HL-60/S4 treated with retinoic acid at 250 ng/mL for 4 days and 3 days (cell line): Measurements from ENCODE around the gene FOXL1.
"Not testable (repeated sequence)": the region's sequence is repeated elsewhere in the genome, so short reads cannot be mapped to it uniquely, and the experiment has no call there.

Experiments
- in situ Hi-C: fragments of 300-500 bp; cut with MboI; formaldehyde crosslinking; loops from 2 replicates; pipeline ENCODE4 v1.7.0; 2022; ENCODE audit warnings: low sequenced_read_pairs

Gene FOXL1

DNA sequence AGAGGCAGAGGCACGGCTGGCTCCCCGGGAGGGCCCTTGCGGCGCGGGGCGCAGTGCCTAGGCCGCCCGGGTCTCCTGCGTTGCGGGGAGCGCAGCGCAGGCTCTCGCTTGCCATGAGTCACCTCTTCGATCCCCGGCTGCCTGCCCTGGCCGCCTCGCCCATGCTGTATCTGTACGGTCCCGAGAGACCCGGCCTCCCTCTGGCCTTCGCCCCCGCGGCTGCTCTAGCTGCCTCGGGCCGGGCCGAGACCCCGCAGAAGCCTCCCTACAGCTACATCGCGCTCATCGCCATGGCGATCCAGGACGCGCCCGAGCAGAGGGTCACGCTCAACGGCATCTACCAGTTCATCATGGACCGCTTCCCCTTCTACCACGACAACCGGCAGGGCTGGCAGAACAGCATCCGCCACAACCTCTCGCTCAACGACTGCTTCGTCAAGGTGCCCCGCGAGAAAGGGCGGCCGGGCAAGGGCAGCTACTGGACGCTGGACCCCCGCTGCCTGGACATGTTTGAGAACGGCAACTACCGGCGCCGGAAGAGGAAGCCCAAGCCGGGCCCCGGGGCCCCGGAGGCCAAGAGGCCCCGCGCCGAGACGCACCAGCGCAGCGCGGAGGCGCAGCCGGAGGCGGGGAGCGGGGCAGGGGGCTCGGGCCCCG lies 390 bp downstream of the FOXL1 start:
- in situ Hi-C loops, result no loop called here

DNA sequence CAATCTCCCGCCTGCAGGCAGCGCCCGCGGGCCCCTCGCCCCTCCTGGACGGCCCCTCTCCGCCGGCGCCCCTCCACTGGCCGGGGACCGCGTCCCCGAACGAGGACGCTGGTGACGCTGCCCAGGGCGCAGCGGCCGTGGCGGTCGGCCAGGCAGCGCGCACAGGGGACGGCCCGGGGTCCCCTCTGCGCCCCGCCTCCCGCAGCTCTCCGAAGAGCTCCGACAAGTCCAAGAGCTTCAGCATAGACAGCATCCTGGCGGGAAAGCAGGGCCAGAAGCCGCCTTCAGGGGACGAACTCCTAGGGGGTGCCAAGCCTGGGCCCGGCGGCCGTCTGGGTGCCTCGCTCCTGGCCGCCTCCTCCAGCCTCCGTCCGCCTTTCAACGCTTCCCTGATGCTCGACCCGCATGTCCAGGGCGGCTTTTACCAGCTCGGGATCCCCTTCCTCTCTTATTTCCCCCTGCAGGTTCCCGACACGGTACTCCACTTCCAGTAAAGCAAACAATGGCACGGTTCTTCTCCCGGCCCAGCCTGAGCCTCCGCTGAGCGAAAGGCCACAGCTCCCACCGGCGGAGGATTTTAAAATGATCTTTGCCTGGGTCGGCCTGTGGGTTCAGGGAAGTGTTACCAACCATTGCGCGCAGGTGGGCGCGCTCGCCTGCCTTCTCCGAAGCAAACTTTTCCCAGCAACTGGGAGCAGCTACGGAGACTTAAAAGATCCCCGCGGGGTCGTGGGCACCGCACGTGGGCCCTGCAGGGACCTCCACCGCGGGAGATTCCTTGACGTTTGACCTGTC lies 1.1 kb downstream of the FOXL1 start:
- in situ Hi-C loops, result no loop called here

DNA sequence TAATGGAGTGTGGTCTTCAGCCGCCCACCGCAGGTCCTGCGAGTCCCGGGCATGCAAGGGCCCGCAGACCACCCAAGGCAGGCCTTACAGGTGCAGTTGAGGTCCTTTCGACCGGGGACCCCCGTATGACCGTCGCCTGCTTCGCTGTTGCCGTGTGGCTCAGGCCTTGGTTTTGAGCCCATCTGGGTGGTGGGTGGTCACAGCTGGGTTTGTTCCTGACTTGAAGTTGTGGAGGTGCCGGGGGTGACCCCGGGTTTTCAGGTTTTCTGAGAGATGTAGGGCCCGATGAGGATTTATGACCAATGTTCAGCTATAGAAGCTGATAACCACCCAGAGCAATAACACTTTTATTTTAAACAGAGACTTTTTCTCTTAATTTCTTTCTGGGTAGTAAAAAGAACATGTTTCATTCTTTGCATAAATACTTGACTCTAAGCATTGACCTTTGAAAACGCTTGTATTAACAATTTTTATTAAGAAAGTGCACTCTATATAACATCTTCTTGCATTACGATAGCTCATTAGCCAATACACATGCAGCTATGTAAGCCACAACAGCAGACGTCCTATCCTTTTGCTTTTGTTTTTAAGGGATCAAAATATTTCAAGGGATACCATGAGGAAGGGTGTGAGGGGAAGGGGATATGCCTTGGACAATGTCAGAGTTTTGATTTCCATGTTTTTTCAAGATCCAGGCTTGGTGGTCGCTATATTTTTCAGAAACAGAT lies 1.9 kb downstream of the FOXL1 start:
- in situ Hi-C loops, result no loop called here

DNA sequence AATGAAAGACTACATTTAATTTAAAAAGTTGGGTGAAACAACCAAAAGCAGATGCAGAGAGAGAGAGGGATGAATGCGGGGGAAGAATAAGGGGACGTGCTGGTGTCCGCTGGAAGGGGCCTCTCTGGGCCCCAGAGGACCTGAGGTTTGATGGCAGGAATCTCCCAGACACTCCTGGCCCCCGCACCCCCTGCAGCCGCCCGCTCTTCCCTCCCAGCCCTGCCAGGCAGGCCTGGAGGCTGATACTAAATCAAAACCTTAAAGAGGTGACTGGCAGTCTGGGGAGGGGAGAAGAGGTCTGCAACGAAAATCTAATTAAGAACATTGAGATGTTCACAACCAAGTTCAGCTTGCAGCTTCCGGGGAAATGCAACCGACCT lies 2.4 kb downstream of the FOXL1 start:
- in situ Hi-C loops, result no loop called here

DNA sequence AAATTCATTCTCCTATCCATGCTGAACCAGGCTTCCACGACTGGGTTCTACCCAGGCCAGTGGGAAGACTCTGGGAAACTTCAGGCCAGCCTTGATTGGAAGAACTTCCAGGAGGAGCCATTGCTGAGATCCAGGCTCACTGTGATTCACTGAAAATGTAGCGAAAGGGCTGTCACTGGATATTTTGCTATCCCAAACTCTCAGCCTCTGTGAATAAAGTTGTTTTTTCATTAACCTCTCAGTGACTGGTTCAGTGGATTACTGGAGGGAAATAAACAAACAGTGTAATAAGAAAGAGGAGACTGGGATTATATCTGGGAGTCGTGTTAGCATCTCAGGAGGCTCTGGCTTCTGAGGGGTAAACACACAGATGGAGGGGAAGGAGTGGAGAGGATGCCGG lies 3.1 kb downstream of the FOXL1 start:
- in situ Hi-C loops, result no loop called here

DNA sequence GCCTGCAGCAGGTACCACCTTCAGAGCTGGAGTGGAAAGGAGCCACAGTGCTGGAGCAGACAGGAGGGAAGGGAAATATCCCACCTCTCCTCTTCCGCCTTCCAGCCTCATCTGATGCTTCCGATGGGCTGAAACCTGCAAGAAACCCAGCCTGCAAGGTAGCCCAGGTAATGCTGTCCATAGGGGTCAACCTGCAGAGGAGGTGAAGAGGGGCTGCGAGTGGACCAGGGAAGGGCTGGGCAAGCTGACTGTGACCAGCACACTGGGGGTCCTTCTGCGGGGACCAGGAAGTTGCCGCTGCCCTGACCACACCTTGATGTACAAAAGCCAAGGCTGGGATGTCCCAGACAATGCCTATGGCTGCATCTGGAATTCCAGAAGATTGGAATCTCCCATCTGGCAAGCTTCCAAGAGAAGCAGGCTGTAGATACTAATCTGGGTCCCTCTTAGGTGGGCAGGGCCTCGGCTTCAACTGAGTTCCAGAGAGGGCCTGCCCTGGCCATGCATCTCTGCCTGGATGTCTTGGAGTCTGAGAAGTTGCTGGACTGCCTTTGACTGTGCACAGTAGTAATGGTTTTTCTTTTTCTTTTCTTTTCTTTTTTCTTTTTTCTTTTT lies 5.8 kb downstream of the FOXL1 start:
- in situ Hi-C loops, result no loop called here

DNA sequence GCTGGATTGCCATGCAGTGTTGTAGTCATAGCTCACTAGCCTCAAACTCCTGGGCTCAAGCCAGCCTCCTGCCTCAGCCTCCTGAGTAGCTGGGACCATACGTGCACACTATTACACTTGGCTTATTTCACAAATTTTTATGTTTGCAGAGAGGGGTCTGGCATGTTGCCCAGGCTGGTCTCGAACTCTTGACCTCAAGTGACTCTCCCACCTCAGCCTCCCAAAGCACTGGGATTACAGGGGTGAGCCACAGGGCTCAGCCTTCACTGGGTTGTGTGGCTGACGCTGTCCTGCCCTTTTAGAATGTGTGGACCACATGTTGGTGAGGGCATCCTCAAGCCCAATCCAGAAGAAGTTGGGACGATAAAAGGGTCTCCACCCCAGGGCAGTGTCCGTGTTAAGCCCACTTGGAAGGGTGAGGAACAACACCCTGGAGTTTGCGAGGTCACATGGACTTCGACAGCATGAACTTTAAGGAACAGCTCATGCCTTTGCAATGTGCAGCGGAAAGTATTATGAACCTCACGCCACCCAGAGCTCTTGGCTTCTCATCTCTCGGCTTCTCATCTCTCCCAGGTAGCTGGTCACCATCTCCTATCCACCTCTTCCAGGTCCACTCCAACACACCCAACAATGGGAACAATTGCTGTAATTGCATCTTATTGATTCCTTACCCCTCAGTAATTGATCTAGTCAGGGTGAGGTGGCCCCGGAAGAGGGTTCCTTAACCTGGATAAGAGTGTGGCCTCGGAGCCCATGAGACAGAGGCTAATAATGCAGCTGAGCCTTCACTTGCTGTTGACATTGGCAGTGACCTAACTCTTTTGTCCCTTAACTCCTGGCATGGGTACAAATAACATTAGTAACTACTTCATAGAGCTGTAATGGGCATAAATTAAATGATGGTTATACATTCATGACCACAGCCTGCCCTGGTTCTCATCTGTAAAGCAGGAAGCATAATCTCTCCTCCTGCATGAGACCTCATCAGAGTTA lies 6.7 kb downstream of the FOXL1 start:
- in situ Hi-C loops, result no loop called here

DNA sequence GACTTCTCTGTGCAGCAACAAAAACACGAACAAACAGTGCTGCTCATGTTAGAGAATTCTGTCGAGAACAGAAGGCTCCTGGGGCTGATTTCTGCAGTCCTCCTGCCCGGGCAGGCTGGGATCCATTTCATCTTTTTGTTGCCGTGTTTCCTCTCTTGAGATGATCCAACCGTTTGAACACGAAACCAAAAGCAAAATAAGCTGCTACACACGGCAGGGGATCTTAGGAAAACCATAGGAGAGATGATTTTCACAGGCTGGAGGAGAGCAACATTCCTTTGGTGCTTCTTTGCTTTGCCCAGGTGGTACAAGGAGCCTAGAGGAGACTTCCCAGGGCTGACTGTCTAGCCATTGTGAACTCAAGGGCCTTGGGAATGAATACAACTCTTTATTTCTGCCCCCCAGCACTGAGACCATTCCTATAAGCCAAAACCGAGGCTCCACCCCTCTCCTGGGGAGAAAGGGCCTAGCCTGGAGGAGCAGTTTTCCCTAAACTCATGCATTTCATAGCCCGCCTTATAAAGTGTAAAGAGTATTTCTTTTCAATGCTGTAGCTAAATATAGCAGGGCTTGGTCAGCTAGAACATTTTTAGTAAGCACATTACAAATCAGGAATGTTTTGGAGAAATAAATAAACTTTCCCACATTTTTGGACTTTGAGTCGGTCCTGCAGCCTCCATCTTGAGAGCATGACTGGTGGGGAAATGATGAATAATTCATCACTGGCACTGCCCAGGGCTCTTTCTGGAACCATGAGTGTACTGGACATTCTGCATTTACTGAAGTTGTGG lies 7.7 kb downstream of the FOXL1 start:
- in situ Hi-C loops, result no loop called here

DNA sequence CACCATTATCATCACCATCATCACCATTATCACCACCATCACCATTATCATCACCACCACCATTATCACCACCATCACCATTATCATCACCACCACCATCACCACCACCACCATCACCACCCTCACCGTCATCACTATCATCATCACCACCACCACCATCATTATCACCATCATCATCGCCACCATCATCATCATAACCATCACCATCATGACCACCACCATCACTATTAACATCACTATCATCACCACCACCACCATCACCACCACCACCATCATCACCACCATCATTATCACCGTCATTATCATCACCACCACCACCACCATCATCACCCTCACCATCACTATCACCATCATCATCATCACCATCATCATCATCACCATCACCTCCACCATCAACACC lies 9.1 kb downstream of the FOXL1 start:
- in situ Hi-C loops, result no loop called here

DNA sequence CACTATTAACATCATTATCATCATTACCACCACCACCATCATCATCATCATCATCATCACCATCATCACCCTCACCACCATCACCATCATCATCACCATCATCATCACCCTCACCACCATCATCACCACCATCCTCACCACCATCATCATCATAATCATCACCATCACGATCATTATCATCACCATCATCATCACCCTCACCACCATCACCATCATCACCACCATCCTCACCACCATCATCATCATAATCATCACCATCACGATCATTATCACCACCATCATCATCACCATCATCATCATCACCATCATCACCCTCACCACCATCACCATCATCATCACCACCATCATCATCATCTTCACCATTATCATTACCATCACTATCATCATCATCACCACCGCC lies 9.6 kb downstream of the FOXL1 start:
- in situ Hi-C loops, result not testable (repeated sequence)

DNA sequence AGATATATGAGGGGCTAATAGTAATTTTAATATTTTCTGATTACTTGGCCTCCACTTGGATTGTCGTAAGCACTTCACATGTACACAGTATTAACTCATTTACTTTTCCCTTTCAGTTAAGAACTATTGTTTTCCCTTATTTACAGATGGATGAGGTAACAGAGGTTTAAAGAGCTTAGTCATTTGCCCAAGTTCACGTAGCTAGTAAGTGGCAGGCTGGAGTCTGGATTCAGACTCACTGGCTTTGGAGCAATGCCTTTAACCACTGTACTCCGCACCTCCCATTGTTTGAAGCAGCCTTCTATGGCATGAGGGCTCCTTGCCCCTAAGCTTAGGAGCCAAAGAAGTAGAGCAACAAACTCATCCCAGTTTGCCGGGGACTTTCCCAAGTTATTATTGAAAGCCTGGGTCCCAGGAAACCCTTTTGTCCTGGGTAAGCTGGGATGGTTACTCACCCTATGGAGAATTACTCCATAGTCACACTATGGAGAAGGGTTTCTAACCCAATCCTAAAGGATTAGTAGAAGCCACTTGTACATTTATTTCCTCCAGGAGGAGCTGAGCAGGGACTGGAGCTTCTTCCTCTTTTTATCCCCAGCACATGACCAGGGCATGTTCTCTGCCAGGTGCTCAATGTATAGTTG lies 12.3 kb downstream of the FOXL1 start:
- in situ Hi-C loops, result no loop called here

DNA sequence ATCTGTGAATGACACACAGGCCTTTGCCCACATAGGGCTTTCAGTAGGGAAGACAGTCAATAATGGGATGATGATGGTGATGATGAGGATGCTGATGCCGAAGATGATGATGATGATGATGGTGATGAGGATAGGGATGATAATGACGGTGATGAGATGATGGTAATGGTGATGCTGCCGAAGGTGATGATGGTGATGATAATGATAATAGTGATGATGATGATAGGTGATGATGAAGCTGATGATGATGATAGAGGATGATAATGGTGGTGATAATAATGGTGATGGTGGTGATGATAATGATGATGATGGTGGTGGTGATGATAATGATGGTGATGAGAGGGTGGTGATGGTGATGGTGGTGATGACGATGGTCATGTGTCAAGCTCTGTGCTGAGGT lies 12.9 kb downstream of the FOXL1 start:
- in situ Hi-C loops, result no loop called here

DNA sequence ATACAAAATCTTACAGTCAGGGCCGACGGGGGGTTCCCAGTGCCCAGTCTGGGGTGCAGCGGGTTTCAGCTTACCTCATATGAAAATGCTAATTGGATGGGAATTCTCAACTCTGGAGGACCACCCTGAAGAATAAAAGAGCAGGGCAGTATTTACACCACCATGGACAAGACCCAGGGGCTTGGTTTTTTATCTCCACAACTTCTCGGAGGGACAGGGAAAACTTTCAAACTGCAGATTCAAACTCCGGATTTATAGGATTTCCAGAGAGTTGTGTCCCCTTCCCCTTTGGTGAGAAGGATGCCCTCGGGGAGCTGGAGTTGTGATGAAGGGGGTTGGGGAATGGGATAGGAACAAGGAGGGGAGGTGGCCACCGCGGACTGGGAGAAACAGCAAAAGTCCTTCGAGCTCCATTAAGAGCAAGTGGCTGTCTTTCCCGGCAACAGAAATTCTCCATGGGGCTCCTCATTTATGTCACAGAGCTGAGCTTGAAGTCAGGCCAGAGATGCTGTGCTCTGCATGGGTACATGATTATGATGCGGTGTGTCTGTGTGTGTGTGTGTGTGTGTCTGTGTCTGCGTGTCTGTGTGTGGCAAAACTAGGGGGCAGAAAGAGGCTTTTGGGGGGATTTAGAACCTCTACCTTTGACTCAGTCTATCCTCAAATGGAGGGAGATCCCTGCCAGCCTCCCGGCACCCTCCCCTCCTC lies 15.7 kb downstream of the FOXL1 start:
- in situ Hi-C loops, result no loop called here

DNA sequence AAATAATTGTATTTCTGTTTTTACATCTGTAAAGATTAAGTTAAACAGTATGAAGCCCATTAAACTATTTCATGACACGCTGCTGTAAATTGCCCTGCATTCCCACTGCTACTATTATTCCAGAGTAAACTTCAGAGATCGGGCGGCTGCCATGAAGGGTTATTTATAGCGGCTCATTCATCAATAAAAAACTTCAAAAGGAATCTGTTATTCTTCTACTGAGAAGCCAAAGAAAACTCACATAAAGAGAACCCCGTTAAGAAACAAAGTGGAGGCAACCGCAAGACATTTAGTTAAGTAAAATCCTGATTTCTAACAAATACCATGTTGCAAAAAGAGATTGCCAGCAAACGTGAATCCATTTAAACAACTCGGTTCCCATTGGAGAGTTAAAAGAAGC lies 16.4 kb downstream of the FOXL1 start:
- in situ Hi-C loops, result no loop called here

DNA sequence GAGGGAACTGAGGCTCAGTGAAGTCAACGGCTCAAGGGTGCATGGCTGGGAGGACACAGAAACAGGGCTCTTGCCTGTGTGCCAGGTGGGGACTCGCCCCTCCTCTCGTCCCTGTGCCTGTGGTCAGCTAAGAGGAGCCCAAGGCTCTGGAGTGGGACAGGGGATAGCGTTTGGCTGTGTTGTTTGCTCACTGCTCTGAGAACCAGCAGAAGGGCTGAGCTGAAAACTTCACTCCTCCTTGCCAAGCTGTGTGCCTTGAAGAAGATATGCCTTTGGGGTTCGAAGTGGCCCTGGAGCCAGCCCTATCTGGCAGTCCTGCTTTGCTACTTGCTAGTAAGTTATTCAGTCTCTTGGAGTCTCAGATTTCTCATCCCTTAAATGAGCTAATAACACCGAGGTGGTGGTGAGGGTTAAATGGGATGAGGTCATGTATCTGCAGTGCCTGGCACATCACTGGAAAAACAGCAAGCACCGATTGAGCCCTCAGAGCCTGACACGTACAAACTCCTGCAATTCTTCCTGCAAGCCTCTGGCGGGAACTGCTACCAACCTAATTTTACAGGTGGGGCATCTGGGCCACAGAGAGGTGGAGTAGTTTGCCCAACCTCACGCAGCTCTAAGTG lies 17.7 kb downstream of the FOXL1 start:
- in situ Hi-C loops, result no loop called here

DNA sequence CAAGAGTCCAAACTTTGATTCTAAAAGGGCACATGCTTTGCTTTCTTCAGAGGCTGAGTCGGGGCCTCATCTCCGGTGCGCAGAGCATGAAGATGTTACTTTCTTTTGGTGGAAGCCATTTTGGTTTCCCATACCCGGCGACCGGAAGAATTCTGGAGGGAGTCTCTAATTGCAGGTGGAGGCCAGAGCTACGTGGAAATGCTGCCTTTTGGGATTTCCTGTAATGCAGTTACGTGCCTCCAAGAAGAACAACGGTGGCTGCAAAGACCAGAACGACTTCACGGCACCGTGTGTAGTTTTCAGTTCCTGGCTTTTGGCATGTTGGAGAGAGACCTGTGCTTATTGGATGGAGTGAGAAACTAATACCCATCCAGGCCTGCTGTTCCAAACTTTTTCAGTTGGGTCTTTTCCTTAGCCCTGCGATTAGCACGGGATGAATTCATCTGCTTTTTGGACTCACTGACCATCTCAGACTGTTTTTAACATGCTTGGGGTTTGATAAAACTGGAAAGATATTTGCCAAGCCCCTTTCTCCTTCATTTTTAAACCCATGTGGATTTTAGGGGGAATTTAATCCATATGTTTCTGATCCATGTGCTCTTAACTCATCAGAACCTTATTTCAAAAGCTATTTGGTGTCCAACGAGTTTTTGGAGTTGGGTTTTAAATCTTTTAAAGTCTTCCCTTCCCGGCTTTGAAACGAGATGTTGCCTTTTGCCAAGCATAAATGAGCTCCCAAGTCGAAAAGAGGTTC lies 19.0 kb downstream of the FOXL1 start:
- in situ Hi-C loops, result no loop called here

DNA sequence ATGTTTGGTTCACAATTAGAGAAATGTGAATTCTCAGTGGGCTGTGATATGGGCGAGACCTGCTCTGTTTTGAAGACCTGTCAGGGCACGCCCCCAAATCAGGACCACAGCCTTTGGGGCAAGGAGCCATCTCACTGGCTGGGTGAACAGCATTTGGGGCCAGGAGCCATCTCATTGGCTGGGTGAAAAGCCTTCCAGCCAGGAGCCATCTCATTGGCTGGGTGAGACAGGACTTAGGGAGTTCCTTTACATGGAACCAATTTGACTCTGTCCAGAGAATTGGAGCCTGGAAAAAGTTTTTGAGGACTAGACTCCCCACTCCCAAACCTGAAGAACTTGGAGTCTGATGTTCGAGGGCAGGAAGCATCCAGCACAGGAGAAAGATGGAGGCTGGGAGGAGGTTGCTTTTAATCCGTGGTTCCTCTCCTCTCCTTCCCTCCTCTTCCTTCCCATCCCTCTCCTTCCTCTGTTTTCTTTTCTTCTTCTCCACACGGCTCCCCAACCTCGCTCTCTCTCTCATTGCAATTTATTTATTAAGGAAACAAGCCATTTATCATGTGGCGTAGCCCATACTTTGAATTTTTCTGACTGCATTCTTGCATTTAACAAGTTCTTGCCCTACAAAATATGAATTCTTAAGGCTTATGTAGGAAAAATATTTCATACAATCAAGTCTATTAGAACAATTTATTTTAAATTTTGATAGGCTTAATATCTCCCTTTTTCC lies 19.7 kb downstream of the FOXL1 start:
- in situ Hi-C loops, result no loop called here
